ENCODE data around the gene TTLL9.
"Not testable (repeated sequence)": the region's sequence is repeated elsewhere in the genome, so short reads cannot be mapped to it uniquely, and the experiment has no call there.

Gene TTLL9, protein sequence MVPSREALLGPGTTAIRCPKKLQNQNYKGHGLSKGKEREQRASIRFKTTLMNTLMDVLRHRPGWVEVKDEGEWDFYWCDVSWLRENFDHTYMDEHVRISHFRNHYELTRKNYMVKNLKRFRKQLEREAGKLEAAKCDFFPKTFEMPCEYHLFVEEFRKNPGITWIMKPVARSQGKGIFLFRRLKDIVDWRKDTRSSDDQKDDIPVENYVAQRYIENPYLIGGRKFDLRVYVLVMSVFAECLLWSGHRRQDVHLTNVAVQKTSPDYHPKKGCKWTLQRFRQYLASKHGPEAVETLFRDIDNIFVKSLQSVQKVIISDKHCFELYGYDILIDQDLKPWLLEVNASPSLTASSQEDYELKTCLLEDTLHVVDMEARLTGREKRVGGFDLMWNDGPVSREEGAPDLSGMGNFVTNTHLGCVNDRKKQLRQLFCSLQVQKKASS

GRCh38 chr20:31869942-31870725, at the start of gene TTLL9, which contains the start of gene DUSP15:
TSS of gene TTLL9 (plus strand) at chr20:31870634. CDS start at chr20:31871127, 493 bp downstream.
TSS of gene DUSP15 (minus strand) at chr20:31870527. CDS start at chr20:31870337, 190 bp downstream.
- DNase-seq (ENCODE audit: low read depth in 1 of 2, low spot score in 1 of 2), result no peak

- no peak for DNase-seq (ENCODE audit: low read depth in 1 of 2, low spot score in 1 of 2)
These were observed 49.0 kb upstream of the TTLL9 start for GRCh38 chr20:31821427-31821826.

- DNase-seq (ENCODE audit: low read depth in 1 of 2, low spot score in 1 of 2), result peak; percentile 43 to 66
These were observed 47.8 kb upstream of the TTLL9 start for GRCh38 chr20:31822421-31823330.

GRCh38 chr20:31823360-31824124, 46.9 kb upstream of the TTLL9 start:
- DNase-seq (ENCODE audit: low read depth in 1 of 2, low spot score in 1 of 2), result no peak

DNA sequence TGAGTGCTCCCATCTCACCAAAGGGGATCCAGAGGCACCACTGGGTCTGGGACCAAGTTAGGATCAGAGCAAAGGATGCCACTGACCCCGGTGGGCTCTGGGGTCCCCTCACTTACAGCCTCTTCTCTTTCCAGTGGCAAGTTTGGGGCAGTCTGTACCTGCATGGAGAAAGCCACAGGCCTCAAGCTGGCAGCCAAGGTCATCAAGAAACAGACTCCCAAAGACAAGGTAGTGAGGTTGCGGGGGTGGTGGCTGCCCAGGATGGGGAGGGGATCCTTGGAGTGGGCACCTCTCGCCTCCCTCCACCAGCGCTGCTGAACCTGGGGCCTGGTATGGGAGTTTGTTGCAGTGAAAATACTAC, 46.3 kb upstream of the TTLL9 start:
- DNase-seq (ENCODE audit: low read depth in 1 of 2, low spot score in 1 of 2), result no peak

DNA sequence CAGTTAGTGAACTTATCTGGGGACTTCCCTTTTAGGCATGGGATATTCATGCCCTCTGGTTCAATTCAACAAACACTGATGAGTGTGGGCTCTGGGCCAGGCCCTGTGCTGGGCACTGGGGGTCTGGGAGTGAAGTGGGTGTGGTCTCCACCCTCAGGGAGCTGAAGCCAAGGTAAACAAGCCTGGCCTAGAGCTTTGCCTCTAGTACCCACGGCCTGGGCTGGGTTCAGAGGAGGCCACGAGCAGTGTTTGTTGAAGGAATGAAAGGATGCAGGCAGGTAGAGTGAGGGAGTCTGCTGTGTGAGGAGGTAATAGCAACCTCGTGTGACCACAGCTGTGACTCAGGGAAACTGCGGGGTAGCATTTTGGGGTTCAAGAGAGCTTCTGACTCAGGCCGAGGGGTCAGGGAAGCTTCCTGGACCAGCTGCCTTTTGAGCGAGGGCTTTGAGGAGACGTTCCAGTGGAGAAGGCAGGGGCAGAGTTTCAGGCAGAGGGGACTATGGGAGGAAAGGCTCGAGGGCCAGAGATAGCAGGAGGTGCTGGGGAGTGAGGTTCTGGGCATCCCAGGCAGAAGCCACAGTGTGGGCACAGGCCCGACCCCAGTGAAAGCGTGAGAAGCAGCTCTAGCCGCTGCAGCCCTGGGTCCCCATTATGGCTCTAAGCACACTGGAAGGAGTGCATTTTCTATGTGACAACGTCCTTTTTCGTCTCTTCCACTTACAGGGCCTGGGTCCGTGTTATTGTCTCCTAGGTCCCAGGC, 45.7 kb upstream of the TTLL9 start:
- DNase-seq (ENCODE audit: low read depth in 1 of 2, low spot score in 1 of 2), result no peak

DNA sequence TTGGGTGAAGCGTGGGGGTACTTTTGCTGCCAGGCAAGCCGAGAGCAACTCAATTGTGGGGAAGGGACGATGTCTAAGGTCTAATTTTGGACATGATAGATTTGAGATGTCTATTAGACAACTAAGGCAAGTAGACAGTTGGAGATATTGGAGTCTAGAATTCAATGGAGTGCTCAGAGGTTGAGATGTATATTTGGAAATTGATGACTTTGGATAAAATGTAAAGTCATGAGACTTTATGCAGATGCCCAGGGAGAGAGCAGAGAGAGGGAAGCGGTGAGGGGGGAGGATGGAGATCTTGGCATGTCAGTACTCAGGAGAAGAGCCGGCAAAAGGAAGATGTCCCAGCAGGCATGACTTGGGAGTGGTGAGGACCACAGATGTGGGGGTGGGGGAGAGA, 44.4 kb upstream of the TTLL9 start:
- DNase-seq (ENCODE audit: low read depth in 1 of 2, low spot score in 1 of 2), result no peak

DNA sequence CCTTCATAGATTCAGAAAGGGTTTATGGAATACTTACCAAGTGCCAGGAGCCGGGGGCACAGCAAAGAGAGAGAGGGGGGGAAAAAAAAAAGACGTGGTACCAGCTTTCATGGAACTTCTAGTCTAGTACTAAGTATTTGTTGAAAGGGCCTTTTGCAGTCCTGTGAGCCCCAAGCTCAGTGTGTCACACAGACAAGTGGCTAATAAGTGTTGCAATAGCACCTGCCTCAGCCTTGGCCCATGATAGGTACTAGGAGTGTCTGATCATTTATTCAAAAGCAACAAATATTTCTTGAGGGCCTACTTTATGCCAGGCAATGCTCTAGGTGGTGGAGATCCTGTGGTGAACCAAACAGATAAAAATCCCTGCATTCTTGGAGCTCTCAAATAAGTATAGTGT, 43.4 kb upstream of the TTLL9 start:
- DNase-seq (ENCODE audit: low read depth in 1 of 2, low spot score in 1 of 2), result no peak

- DNase-seq (ENCODE audit: low read depth in 1 of 2, low spot score in 1 of 2), result not testable (repeated sequence)
These were observed 42.4 kb upstream of the TTLL9 start for GRCh38 chr20:31828016-31828415.

- no peak for DNase-seq (ENCODE audit: low read depth in 1 of 2, low spot score in 1 of 2)
These were observed 40.7 kb upstream of the TTLL9 start for GRCh38 chr20:31829731-31830130.

DNA sequence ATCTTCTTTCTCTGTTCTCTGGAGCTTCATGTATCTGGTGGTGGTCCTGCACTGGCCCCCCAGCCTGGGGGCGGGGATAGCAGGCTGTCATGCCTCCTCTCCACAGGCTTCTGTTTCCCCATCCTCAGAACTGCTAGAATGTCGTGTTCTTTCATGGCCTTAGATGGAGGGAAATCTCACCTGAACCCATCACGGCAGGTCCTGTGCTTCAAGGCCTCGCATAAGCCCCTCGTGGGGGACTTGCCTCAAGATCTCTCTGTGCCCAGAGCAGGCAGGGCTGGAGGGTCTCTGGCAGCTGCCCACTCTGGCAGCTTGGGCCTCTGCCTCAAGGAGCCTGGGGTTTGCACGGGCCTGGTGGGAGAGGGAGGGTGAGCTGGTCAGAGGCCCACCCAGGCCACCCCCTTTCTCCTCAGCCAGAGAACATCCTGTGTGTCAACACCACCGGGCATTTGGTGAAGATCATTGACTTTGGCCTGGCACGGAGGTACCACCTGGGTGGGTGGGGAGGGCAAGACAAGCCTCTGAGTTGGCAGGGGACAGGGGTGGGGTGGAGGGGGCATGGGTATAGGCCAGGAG, 39.9 kb upstream of the TTLL9 start:
- DNase-seq (ENCODE audit: low read depth in 1 of 2, low spot score in 1 of 2), result no peak

DNA sequence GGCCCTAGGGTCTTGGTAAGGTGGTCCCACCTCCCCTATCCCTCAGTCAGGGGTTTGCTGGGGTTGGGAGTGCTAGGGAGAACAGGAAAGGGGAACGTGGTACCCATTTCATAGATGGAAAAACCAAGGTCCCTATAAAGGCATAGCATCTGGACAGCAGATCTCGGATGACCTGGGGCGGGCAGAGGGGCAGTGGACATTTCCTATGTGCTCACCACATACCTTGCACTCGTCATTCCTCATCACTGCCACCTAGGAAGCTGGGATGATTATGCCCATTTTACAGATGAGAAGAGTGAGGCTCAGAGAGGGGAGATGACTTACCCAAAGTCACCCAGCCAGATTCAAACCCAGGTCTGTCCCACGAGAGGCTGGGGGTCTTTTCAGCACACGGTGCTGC, 39.2 kb upstream of the TTLL9 start:
- DNase-seq (ENCODE audit: low read depth in 1 of 2, low spot score in 1 of 2), result no peak

GRCh38 chr20:31831771-31832306, 38.6 kb upstream of the TTLL9 start:
- DNase-seq (ENCODE audit: low read depth in 1 of 2, low spot score in 1 of 2), result no peak

DNA sequence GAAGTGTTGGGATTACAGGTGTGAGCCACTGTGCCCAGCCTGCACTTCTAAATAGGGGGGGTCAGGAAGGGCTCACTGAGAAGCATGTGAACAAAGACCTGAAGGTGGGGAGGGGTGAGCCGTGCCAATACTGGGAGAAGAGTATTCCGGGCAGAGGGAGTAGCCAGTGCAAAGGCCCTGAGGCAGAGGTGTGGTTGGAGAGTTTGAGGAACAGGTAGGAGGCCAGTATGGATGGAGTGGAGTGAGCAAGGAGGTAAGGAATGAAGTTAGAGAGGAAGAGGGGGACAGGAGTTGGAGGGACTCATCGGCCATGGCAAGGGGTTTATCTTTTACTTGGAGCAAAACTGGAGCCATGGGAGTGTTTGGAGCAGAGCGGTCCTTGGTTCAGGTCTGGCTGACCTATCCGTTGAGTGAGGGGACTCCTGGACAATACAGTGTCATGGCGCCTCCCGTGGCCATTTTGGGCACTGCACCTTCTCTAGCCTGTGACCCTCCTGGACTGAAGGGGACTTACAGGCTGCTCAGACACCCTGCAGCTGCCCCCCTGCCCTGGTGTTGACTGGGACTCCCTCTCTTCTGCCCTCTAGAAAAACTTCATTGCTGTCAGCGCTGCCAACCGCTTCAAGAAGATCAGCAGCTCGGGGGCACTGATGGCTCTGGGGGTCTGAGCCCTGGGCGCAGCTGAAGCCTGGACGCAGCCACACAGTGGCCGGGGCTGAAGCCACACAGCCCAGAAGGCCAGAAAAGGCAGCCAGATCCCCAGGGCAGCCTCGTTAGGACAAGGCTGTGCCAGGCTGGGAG, 37.1 kb upstream of the TTLL9 start:
- peak in 1 of 2 donors; percentile 52 for DNase-seq (ENCODE audit: low read depth in 1 of 2, low spot score in 1 of 2)

DNA sequence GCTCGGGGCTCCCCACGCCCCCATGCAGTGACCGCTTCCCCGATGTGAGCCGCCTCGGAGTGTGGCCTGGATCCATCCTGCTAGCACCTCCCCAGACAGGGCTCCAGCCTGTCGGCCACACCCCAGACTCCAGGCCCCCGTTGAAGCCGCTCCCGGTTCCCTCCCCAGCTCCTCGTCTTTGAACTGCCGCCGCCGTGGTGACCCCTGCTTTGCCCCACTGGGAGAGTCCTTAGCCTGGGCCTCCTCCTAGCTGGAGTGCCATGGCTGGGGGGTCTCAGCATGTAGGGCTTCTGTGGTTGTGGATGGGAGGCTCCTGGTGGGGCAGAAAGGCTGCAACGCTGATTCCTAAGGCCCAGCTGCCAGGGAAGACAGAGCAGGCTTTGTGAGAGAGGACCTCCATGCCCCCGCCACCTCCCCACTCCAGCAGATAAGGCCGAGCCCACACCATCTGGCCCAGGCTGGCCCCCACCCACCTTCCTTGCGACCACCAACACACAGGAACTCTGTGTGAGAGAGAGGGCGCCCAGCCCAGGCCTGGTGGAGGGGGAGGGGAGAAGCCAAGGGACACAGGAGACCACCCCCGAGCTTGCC, 36.4 kb upstream of the TTLL9 start:
- no peak for DNase-seq (ENCODE audit: low read depth in 1 of 2, low spot score in 1 of 2)

DNA sequence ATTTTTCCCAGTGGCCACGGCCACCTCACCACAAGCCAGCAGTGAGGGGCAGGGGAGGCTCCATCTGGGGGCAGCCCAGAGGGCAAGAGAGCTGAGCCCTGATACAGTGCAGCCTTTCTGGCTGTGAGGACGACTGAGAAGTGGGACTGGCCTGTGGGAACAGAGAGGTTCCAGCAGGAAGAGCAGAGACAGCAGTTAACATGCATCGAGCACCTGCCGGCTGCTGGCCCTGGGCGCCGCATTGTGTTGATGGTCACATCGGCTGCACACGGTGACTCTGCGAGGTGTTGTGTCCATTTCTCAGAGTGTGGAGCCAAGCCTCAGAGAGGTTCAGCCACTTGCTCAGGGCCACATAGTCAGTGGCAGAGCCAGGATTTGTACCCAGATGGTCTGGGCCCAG, 34.9 kb upstream of the TTLL9 start:
- no peak for DNase-seq (ENCODE audit: low read depth in 1 of 2, low spot score in 1 of 2)

DNA sequence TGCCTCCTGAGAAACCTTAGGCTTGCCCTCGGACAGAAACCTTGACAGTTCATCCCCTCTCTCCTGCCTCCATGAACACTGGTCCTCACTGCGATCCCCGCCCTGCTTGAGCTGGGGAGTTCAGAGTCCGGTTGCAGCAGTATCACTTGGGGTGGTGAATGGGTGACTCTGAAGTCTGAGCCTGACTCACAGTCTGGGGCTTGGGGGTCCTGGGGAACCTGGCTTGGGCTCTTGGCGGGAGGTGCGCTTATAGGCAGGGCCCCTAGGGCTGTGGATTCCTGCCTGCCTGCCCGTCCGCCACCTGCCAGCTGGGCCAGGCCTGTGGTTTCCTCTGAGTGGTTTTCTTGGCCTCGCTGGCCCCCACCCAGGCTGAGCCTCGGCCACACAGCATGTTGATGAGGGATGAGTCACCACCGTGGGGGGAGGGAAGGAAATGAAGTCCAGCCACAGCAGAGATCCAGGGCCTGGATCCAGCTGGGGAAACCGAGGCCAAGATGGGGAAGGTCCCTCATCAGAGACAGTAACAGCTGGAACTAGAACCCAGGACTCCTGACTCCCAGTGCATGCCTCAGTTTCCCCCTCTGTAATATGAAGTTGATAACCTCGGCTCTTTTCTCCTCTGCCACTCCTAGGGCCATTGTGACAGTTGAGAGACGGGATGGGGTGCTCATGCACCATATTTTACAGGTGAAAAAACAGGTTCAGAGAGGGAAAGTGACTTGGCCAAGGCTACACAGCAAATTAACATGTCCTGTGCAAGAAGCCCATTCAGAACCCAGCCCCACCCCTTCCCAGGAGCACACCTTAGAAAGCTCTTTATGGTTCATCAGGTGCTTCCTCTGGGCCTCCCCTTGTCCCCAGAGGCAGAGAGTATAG, 34.2 kb upstream of the TTLL9 start:
- no peak for DNase-seq (ENCODE audit: low read depth in 1 of 2, low spot score in 1 of 2)

All from stimulated activated CD4-positive, alpha-beta T cell treated with anti-CD3 and anti-CD28 coated beads, Interleukin-15, amount 100 ng/mL, for 1 hour (primary cell).